Astrocyte (in vitro differentiated cells and primary cell): ENCODE data around the gene ASXL1. TPM values are rescaled to one million over a fixed set of nuclear protein-coding genes. Genes with fewer than 3 reads are reported as not detected.

Experiments used
- DNase-seq: peaks from one replicate; pipeline ENCODE4 v3.0.0-alpha.2; 2010; ENCODE audit warnings: low read depth
- FAIRE-seq: peaks from 2 replicates; lab custom pipeline; 2011; peaks lifted over from hg19 to GRCh38; lab: Jason Lieb, UNC
- H2AFZ ChIP-seq: 2 replicates; pipeline ENCODE4 v1.6.0; 2012; ENCODE audit warnings: low read depth, low read length, inconsistent platforms
- H3K27ac ChIP-seq: 2 replicates; pipeline ENCODE4 v1.5.1; 2011; ENCODE audit warnings: low read depth, low read length, inconsistent platforms
- H3K27me3 ChIP-seq: 2 replicates; pipeline ENCODE4 v1.6.0; 2011; ENCODE audit warnings: low read length, inconsistent platforms; ENCODE audit not compliant: insufficient read depth
- H3K36me3 ChIP-seq: 2 replicates; pipeline ENCODE4 v1.5.1; 2011; ENCODE audit warnings: low read length, inconsistent platforms; ENCODE audit not compliant: insufficient read depth
- H3K4me1 ChIP-seq: 2 replicates; pipeline ENCODE4 v1.5.1; 2011; ENCODE audit warnings: low read length, inconsistent platforms; ENCODE audit not compliant: insufficient read depth
- H3K4me2 ChIP-seq: 2 replicates; pipeline ENCODE4 v1.6.0; 2012; ENCODE audit warnings: low read length, inconsistent platforms
- H3K4me3 ChIP-seq: 2 replicates; pipeline ENCODE4 v1.5.1; 2011; ENCODE audit warnings: low read depth, mild to moderate bottlenecking, low read length, inconsistent platforms; ENCODE audit not compliant: insufficient read depth
- H3K79me2 ChIP-seq: 2 replicates; pipeline ENCODE4 v1.6.0; 2012; ENCODE audit warnings: mild to moderate bottlenecking, low read length, inconsistent platforms; ENCODE audit not compliant: insufficient read depth
- H3K9ac ChIP-seq: 2 replicates; pipeline ENCODE4 v1.6.0; 2012; ENCODE audit warnings: mild to moderate bottlenecking, low read length, inconsistent platforms
- H3K9me3 ChIP-seq: 2 replicates; pipeline ENCODE4 v1.5.1; 2012; ENCODE audit warnings: low read depth, mild to moderate bottlenecking, low read length, inconsistent platforms; ENCODE audit not compliant: insufficient read depth
- H4K20me1 ChIP-seq: 2 replicates; pipeline ENCODE4 v1.6.0; 2012; ENCODE audit warnings: low read length, inconsistent platforms; ENCODE audit not compliant: insufficient read depth
- H3K27ac Mint-ChIP-seq: one replicate; pipeline ENCODE4 v1.8.0; 2021; ENCODE audit warnings: mild to moderate bottlenecking, mixed read lengths; ENCODE audit not compliant: unreplicated experiment
- H3K27me3 Mint-ChIP-seq: one replicate; pipeline ENCODE4 v1.8.0; 2021; ENCODE audit warnings: low read depth, mixed read lengths; ENCODE audit not compliant: unreplicated experiment
- H3K36me3 Mint-ChIP-seq: one replicate; pipeline ENCODE4 v1.8.0; 2021; ENCODE audit warnings: low read depth, mixed read lengths; ENCODE audit not compliant: unreplicated experiment
- H3K4me1 Mint-ChIP-seq: one replicate; pipeline ENCODE4 v1.8.0; 2021; ENCODE audit warnings: low read depth, mixed read lengths; ENCODE audit not compliant: unreplicated experiment
- H3K4me3 Mint-ChIP-seq: one replicate; pipeline ENCODE4 v1.8.0; 2021; ENCODE audit warnings: mild to moderate bottlenecking, moderate library complexity, mixed read lengths; ENCODE audit not compliant: unreplicated experiment
- H3K9me3 Mint-ChIP-seq: one replicate; pipeline ENCODE4 v1.8.0; 2021; ENCODE audit warnings: mild to moderate bottlenecking, mixed read lengths; ENCODE audit not compliant: unreplicated experiment
- EZH2 ChIP-seq: IDR thresholded peaks from 2 replicates; pipeline ENCODE4 v1.6.1; 2012; ENCODE audit warnings: mild to moderate bottlenecking, low read length, inconsistent platforms; ENCODE audit not compliant: insufficient read depth
- total RNA-seq: library from RNA; stranded (reverse); gene quantifications from 2 replicates; pipeline ENCODE4 v1.2.1, GENCODE V29; 2021
- TF ChIP-seq, protein P1 (sequence below): IDR thresholded peaks from 2 replicates; pipeline ENCODE4 v1.5.1; 2011; ENCODE audit warnings: low read depth, mild to moderate bottlenecking, inconsistent platforms, low read length, moderate library complexity; ENCODE audit not compliant: insufficient read depth

ASXL1 gene
- total RNA-seq, 1 donor from 2014 or later: 62.4 TPM

DNA sequence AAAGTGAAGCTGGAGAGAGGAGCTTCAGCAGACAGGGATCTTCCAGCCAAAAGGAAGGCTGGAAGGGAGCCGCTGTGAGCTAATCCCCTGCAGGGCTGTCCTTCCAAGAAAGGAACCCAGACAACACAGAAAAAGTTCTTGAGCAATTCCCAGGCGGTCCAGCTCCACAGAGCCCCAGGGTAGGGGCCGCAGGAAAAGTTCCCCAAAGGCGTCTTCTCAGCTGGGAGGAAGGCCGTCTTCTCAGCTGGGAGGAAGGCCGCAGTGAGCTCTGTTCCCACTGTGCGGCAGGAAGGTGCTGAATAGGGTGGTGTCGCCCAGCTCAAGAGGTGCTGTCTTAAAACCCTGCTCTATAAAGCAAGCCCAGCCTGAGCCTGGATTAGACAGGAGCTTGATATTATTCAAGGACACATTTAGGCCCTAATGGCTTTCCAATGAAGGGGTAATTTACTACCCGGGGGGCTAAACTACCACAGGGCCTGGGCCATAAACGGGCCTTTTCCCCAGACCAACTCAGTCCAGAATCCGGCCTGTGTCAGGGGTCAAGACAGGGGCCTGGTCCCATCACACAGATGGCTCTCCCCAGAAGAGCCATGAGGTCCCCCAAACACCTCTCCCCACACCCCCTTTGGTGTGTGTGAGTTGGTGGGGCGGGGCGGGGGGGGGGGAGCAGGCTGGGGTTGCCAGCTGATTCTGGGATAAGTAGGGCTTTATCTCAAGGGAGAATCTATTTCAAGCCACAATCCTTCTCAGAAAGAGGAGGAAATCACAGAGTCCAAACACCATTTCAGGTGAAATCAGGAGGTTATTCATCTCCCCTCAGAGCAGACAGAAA is 123.4 kb downstream of the ASXL1 start:
- peak overlapping the region; percentile 94 for H3K4me2 ChIP-seq

DNA sequence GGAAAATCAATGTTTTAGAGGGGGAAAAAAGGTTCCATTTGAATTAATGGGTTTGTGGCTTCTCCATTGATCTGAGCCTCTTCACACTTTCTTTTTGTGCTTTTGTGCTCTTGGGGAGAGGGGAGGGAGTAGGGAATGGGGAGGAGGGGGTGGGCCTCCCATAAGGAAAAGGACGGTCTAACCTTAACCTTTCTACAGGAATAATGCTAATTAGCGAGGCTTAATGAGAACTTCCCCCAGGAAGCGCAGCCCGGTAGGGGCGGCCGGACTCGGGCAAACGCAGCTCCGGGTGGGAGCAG is 124.0 kb downstream of the ASXL1 start:
- Histone ChIP-seq H3K27ac (no peak overlapping the region), H3K4me2 (peak overlapping the region; percentile 94), H3K36me3 (no peaks in the 10 kb centered on the region), H3K4me1 (peaks cover 33% of the 10 kb centered on the region), H3K79me2 (peaks cover 58% of the 10 kb centered on the region), H3K9ac (peak overlapping the region; percentile 75), H3K4me3 (peak overlapping the region; percentile 72), H3K27me3 (no peaks in the 10 kb centered on the region), H2AFZ (peak overlapping the region; percentile 38), H3K9me3 (no peaks in the 10 kb centered on the region), H4K20me1 (peaks cover 55% of the 10 kb centered on the region)
- Mint-ChIP-seq H3K27me3 (no peaks in the 10 kb centered on the region), H3K36me3 (peaks cover 2% of the 10 kb centered on the region), H3K27ac (no peak overlapping the region), H3K9me3 (no peaks in the 10 kb centered on the region), H3K4me1 (peaks cover 37% of the 10 kb centered on the region), H3K4me3 (peak overlapping the region; percentile 84)
- TF ChIP-seq EZH2: no peak
- TF ChIP-seq, protein P1, sequence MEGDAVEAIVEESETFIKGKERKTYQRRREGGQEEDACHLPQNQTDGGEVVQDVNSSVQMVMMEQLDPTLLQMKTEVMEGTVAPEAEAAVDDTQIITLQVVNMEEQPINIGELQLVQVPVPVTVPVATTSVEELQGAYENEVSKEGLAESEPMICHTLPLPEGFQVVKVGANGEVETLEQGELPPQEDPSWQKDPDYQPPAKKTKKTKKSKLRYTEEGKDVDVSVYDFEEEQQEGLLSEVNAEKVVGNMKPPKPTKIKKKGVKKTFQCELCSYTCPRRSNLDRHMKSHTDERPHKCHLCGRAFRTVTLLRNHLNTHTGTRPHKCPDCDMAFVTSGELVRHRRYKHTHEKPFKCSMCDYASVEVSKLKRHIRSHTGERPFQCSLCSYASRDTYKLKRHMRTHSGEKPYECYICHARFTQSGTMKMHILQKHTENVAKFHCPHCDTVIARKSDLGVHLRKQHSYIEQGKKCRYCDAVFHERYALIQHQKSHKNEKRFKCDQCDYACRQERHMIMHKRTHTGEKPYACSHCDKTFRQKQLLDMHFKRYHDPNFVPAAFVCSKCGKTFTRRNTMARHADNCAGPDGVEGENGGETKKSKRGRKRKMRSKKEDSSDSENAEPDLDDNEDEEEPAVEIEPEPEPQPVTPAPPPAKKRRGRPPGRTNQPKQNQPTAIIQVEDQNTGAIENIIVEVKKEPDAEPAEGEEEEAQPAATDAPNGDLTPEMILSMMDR: no peak
- DNase-seq (no peak), FAIRE-seq (no peak)

More for the DNA sequence above, 123.4 kb downstream of the ASXL1 start:
- Mint-ChIP-seq H3K27me3 (no peaks in the 10 kb centered on the region), H3K4me1 (peaks cover 39% of the 10 kb centered on the region), H3K27ac (peak overlapping the region; percentile 58), H3K4me3 (peak overlapping the region; percentile 84), H3K36me3 (peaks cover 2% of the 10 kb centered on the region), H3K9me3 (no peaks in the 10 kb centered on the region)
- H3K9ac ChIP-seq: peak overlapping the region; percentile 75
- DNase-seq (no peak), FAIRE-seq (no peak)
- H3K27ac ChIP-seq: no peak overlapping the region
- no peaks in the 10 kb centered on the region for H3K27me3 ChIP-seq
- TF ChIP-seq, protein P1: no peak
- TF ChIP-seq EZH2: no peak
- H4K20me1 ChIP-seq: peaks cover 60% of the 10 kb centered on the region
- no peaks in the 10 kb centered on the region for H3K36me3 ChIP-seq
- H3K9me3 ChIP-seq: no peaks in the 10 kb centered on the region
- H2AFZ ChIP-seq: no peak overlapping the region
- peaks cover 63% of the 10 kb centered on the region for H3K79me2 ChIP-seq
- peaks cover 39% of the 10 kb centered on the region for H3K4me1 ChIP-seq
- H3K4me3 ChIP-seq: peak overlapping the region; percentile 72
